H9 (cell line): ENCODE results near the gene DARS1. TPM values are rescaled to one million over a fixed set of nuclear protein-coding genes. Genes with fewer than 3 reads are reported as not detected.

Source experiments
- DNase-seq: peaks from one replicate; pipeline ENCODE4 v3.0.0-alpha.2; 2017
- H2AFZ ChIP-seq: one replicate; pipeline ENCODE4 v1.6.1; 2013; ENCODE audit warnings: mild to moderate bottlenecking, low read length, control low read depth, moderate library complexity
- H2AK5ac ChIP-seq: 2 replicates; pipeline ENCODE4 v1.6.1; 2013; ENCODE audit warnings: low read length, control low read depth, mixed read lengths; ENCODE audit not compliant: insufficient read length
- H2BK120ac ChIP-seq: one replicate; pipeline ENCODE4 v1.6.1; 2013; ENCODE audit warnings: low read depth, mild to moderate bottlenecking, low read length, control low read depth, inconsistent platforms; ENCODE audit not compliant: poor library complexity, severe bottlenecking
- H2BK12ac ChIP-seq: 2 replicates; pipeline ENCODE4 v1.6.1; 2013; ENCODE audit warnings: low read length, control low read depth, mixed read lengths, low read depth; ENCODE audit not compliant: insufficient read length
- H2BK15ac ChIP-seq: 2 replicates; pipeline ENCODE4 v1.6.1; 2013; ENCODE audit warnings: low read depth, low read length, control low read depth
- H2BK20ac ChIP-seq: one replicate; pipeline ENCODE4 v1.6.1; 2013; ENCODE audit warnings: low read depth, mild to moderate bottlenecking, low read length, control low read depth, inconsistent platforms; ENCODE audit not compliant: poor library complexity, severe bottlenecking
- H2BK5ac ChIP-seq: 2 replicates; pipeline ENCODE4 v1.6.1; 2013; ENCODE audit warnings: low read length, control low read depth, mixed read lengths; ENCODE audit not compliant: insufficient read length
- H3K14ac ChIP-seq: 2 replicates; pipeline ENCODE4 v1.6.1; 2013; ENCODE audit warnings: low read length, control low read depth; ENCODE audit not compliant: insufficient read depth
- H3K18ac ChIP-seq: 2 replicates; pipeline ENCODE4 v1.6.1; 2013; ENCODE audit warnings: low read depth, mild to moderate bottlenecking, mixed read lengths, low read length, control low read depth; ENCODE audit not compliant: insufficient read length
- H3K23ac ChIP-seq: 2 replicates; pipeline ENCODE4 v1.6.1; 2013; ENCODE audit warnings: low read length, control low read depth, mixed read lengths, low read depth; ENCODE audit not compliant: insufficient read length
- H3K23me2 ChIP-seq: 2 replicates; pipeline ENCODE4 v1.6.1; 2013; ENCODE audit warnings: low read depth, mild to moderate bottlenecking, mixed read lengths, low read length, control low read depth; ENCODE audit not compliant: insufficient read length, poor library complexity, severe bottlenecking
- H3K27ac ChIP-seq: 2 replicates; pipeline ENCODE4 v1.5.1; 2013; ENCODE audit warnings: low read length, control low read depth, mixed read lengths, low read depth; ENCODE audit not compliant: insufficient read length
- H3K27me3 ChIP-seq: 2 replicates; pipeline ENCODE4 v1.6.1; 2013; ENCODE audit warnings: low read length, control low read depth, inconsistent platforms; ENCODE audit not compliant: insufficient read depth
- H3K4ac ChIP-seq: 2 replicates; pipeline ENCODE4 v1.6.1; 2013; ENCODE audit warnings: low read depth, mild to moderate bottlenecking, control low read depth, inconsistent platforms, low read length, moderate library complexity
- H3K4me1 ChIP-seq: 2 replicates; pipeline ENCODE4 v1.6.1; 2013; ENCODE audit warnings: low read length, control low read depth, inconsistent platforms; ENCODE audit not compliant: insufficient read depth
- H3K4me2 ChIP-seq: 2 replicates; pipeline ENCODE4 v1.6.1; 2013; ENCODE audit warnings: low read length, control low read depth, mixed read lengths; ENCODE audit not compliant: insufficient read length, insufficient read depth
- H3K56ac ChIP-seq: 2 replicates; pipeline ENCODE4 v1.6.1; 2013; ENCODE audit warnings: low read depth, mild to moderate bottlenecking, mixed read lengths, low read length, control low read depth; ENCODE audit not compliant: insufficient read length
- H3K79me1 ChIP-seq: 2 replicates; pipeline ENCODE4 v1.6.1; 2013; ENCODE audit warnings: low read depth, mild to moderate bottlenecking, moderate library complexity, low read length, control low read depth, inconsistent platforms; ENCODE audit not compliant: insufficient read depth, poor library complexity, severe bottlenecking
- H3K79me2 ChIP-seq: 2 replicates; pipeline ENCODE4 v1.6.1; 2013; ENCODE audit warnings: low read length, control low read depth, inconsistent platforms; ENCODE audit not compliant: insufficient read depth
- H3K9ac ChIP-seq: 2 replicates; pipeline ENCODE4 v1.6.1; 2013; ENCODE audit warnings: low read length, control low read depth, mixed read lengths; ENCODE audit not compliant: insufficient read length; ENCODE audit errors: extremely low read depth
- H3K9me3 ChIP-seq: one replicate; pipeline ENCODE4 v1.6.1; 2013; ENCODE audit warnings: low read depth, low read length, inconsistent platforms; ENCODE audit not compliant: control insufficient read depth
- H3T11ph ChIP-seq: one replicate; pipeline ENCODE4 v1.6.1; 2013; ENCODE audit warnings: mild to moderate bottlenecking, low read length, control low read depth, inconsistent platforms
- H4K20me1 ChIP-seq: one replicate; pipeline ENCODE4 v1.6.1; 2013; ENCODE audit not compliant: control insufficient read depth, insufficient read length, insufficient read depth
- H4K5ac ChIP-seq: 2 replicates; pipeline ENCODE4 v1.6.1; 2013; ENCODE audit warnings: low read depth, mild to moderate bottlenecking, mixed read lengths, low read length, control low read depth; ENCODE audit not compliant: insufficient read length
- H4K8ac ChIP-seq: replicated peaks from 2 replicates; pipeline ENCODE4 v1.6.1; 2013; ENCODE audit warnings: low read length, control low read depth, mixed read lengths, low read depth; ENCODE audit not compliant: insufficient read length
- H4K91ac ChIP-seq: 2 replicates; pipeline ENCODE4 v1.6.1; 2013; ENCODE audit warnings: low read depth, mild to moderate bottlenecking, moderate library complexity, mixed read lengths, low read length, control low read depth; ENCODE audit not compliant: insufficient read length
- H3K27ac Mint-ChIP-seq, 3 experiments: 2 replicates in 2 of 3; 3 replicates in 1 of 3; pipeline ENCODE4 v1.8.0; 2020 to 2021; ENCODE audit warnings: mixed read lengths in 3 of 3, mild to moderate bottlenecking in 1 of 3, moderate library complexity in 1 of 3
- H3K27me3 Mint-ChIP-seq: 2 replicates; pipeline ENCODE4 v1.8.0; 2021; ENCODE audit warnings: low read depth, mild to moderate bottlenecking, moderate library complexity, mixed read lengths
- H3K36me3 Mint-ChIP-seq, 3 experiments: 2 replicates in 2 of 3; 3 replicates in 1 of 3; pipeline ENCODE4 v1.8.0; 2020 to 2021; ENCODE audit warnings: low read depth in 3 of 3, mixed read lengths in 3 of 3; ENCODE audit not compliant: insufficient read depth in 1 of 3
- H3K4me1 Mint-ChIP-seq, 2 experiments: 2 replicates each; pipeline ENCODE4 v1.8.0; 2020; ENCODE audit warnings: mixed read lengths in 2 of 2
- H3K4me3 Mint-ChIP-seq, 2 experiments: 2 replicates in 1 of 2; 3 replicates in 1 of 2; pipeline ENCODE4 v1.8.0; 2020 to 2021; ENCODE audit warnings: mild to moderate bottlenecking in 2 of 2, mixed read lengths in 2 of 2, moderate library complexity in 1 of 2
- H3K9me3 Mint-ChIP-seq, 2 experiments: 2 replicates in 1 of 2; 3 replicates in 1 of 2; pipeline ENCODE4 v1.8.0; 2020; ENCODE audit warnings: mild to moderate bottlenecking in 2 of 2, mixed read lengths in 2 of 2, moderate library complexity in 1 of 2
- WGBS: extraction: QIAGEN DNeasy Blood & Tissue Kit; methylation state at CpG from one replicate; pipeline ENCODE4 v1.1.7; 2013; ENCODE audit warnings: missing lambda C conversion rate, low lambda C conversion rate, mixed read lengths; ENCODE audit not compliant: insufficient read length; ENCODE audit errors: extremely low coverage; 5-methylcytosine and 5-hydroxymethylcytosine counted together
- total RNA-seq: library from RNA; stranded (reverse); gene quantifications from 2 replicates; pipeline ENCODE4 v1.2.1, GENCODE V29; 2021
- TF ChIP-seq, protein P1 (sequence below): fragments of 200-600 bp; sonication (generic); conservative IDR thresholded peaks from 3 replicates; pipeline ENCODE4 v1.8.0; 2021; ENCODE audit warnings: antibody characterized with exemption, mild to moderate bottlenecking

The DARS1 gene
- total RNA-seq, 1 experiment from 2014 or later: 117 TPM

DNA sequence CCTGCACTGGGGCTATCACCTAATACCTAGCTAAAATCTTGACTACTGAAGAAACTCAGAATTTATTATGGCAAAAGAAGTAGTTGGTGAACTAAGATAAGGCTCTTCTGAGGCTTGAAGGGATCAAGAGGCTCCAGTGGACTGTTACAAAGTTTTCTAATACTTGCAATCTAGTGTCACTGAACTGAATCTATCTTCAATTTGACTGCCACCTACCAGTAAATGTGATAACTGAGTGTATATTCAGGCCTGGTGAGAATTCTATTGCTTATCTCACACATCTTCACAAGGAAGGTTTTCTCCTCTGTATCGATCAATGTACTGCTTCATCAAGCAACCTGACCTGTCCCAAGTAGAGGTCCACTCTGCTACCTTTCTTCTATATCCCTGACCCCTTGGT, 40.8 kb downstream of the DARS1 start:
- H3K4me2 ChIP-seq: no peak overlapping the region

More for the DNA sequence above, 40.8 kb downstream of the DARS1 start:
- no peak overlapping the region for H3K4ac ChIP-seq
- no peak overlapping the region for H4K5ac ChIP-seq
- no peak overlapping the region for H2BK20ac ChIP-seq
- H3K18ac ChIP-seq: no peak overlapping the region
- H3K14ac ChIP-seq: no peak overlapping the region
- no peaks in the 10 kb centered on the region for H3K27me3 ChIP-seq
- H3K27ac ChIP-seq: no peak overlapping the region
- no peaks in the 10 kb centered on the region for H3K4me1 ChIP-seq
- Mint-ChIP-seq H3K27me3 (no peaks in the 10 kb centered on the region), H3K27ac (0 out of 7 replicates have a peak overlapping the region, but pooled peaks of 1 of the 3 experiments have one; percentile 11), H3K4me1 (peaks cover 13 to 18% of the 10 kb centered on the region in 2 experiments), H3K36me3 (peaks cover 24 to 26% (median 25%) of the 10 kb centered on the region in 3 experiments), H3K9me3 (peaks cover 4 to 11% of the 10 kb centered on the region in 2 experiments; a peak in 4 of 5 replicates), H3K4me3 (no peak overlapping the region)
- H2BK12ac ChIP-seq: no peak overlapping the region
- no peaks in the 10 kb centered on the region for H3K23me2 ChIP-seq
- no peak overlapping the region for H3K9ac ChIP-seq
- no peaks in the 10 kb centered on the region for H3K79me2 ChIP-seq
- H4K20me1 ChIP-seq: no peaks in the 10 kb centered on the region
- DNase-seq: no peak
- H2BK5ac ChIP-seq: no peak overlapping the region
- no peak overlapping the region for H2BK120ac ChIP-seq
- H2AK5ac ChIP-seq: no peak overlapping the region
- no peak overlapping the region for H3K56ac ChIP-seq
- H3T11ph ChIP-seq: no peak overlapping the region
- H3K79me1 ChIP-seq: no peaks in the 10 kb centered on the region
- no peak overlapping the region for H2AFZ ChIP-seq
- no CpG with 5 or more reads among the region's 1 CpG for WGBS
- no peaks in the 10 kb centered on the region for H3K9me3 ChIP-seq
- TF ChIP-seq, protein P1, sequence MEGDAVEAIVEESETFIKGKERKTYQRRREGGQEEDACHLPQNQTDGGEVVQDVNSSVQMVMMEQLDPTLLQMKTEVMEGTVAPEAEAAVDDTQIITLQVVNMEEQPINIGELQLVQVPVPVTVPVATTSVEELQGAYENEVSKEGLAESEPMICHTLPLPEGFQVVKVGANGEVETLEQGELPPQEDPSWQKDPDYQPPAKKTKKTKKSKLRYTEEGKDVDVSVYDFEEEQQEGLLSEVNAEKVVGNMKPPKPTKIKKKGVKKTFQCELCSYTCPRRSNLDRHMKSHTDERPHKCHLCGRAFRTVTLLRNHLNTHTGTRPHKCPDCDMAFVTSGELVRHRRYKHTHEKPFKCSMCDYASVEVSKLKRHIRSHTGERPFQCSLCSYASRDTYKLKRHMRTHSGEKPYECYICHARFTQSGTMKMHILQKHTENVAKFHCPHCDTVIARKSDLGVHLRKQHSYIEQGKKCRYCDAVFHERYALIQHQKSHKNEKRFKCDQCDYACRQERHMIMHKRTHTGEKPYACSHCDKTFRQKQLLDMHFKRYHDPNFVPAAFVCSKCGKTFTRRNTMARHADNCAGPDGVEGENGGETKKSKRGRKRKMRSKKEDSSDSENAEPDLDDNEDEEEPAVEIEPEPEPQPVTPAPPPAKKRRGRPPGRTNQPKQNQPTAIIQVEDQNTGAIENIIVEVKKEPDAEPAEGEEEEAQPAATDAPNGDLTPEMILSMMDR: no peak
- no peak overlapping the region for H4K8ac ChIP-seq
- H4K91ac ChIP-seq: no peak overlapping the region
- H2BK15ac ChIP-seq: no peak overlapping the region
- no peak overlapping the region for H3K23ac ChIP-seq
